GM18511 (cell line): ENCODE measurements around the gene ACTN1.
"Not testable (repeated sequence)": the region's sequence is repeated elsewhere in the genome, so short reads cannot be mapped to it uniquely, and the experiment has no call there.

ENCODE experiments used
- ATAC-seq: cut with Tn5 transposase; IDR thresholded peaks from one replicate; pipeline ENCODE4 v1.9.1; 2021; ENCODE audit warnings: mild to moderate bottlenecking, moderate library complexity; ENCODE audit not compliant: unreplicated experiment

ACTN1 gene

DNA sequence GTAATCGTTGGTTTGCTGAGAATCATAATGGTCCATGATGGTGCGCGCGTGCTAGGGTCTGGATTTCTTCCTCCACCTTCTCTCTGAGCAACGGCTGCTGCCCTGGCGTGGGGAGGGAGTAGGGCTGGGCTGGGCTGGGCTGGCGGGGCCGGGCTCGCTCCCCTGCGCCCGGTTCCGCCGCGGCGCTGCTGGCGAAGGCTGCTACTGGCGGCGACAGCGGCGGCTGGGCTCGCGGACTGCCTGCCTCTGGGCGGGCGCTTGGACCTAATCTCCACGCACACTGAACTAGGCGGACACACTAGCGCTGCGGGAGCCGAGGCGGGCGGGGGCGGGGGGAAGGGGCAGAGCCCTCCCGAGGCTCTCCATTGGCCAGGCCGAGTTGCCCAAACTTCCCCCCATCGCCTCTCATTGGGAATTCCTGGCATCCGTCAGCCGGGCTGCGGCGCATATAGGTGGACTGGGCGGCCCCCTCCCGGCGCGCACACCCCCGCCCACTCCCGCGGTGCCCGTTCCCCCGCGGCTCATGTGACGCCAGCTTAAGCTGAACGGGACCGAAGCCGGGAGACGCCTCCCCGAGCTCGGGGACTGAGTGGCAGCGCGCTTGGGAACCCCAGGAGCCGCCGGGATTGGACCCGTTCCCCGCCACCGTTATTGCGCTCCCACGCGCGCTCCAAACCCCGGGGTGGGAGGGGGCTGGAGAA, at the start of gene ACTN1:
ACTN1 (minus strand) TSS at position 282 of the 701 bp plus-strand sequence; CDS start at position 36, 246 bp downstream.
- peak; percentile 54 for ATAC-seq

DNA sequence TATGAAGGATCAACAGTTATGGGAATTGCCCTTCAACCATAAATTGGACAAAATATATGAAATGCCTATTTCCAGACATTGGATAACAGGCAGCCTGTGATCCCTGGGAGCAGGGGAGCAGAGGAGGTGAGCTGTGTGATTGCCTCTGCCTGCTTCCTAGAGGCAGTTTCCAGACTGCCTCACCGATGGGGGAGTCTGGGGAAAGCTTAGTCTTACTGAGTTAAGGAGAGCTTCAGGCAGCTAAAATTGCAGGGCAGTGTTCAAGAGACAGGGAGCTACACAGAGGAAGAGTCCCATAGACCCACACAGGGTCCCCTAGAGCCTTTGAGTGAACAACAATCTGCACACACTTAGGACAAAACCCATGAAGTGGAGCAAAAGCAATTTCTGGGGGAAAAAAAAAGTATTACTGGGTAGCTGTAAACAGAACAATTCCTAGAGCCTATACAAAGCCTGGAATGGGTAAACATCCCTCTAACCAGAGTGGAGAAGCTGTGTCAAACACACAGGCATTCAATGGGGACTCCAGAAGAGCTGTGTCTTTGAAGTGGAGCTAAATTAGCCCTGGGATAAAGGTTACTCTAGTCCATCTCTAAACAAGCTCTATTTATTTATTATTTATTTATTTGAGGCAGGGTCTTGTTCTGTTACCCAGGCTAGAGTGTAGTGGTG, 48.3 kb upstream of the ACTN1 start:
- ATAC-seq = no peak

DNA sequence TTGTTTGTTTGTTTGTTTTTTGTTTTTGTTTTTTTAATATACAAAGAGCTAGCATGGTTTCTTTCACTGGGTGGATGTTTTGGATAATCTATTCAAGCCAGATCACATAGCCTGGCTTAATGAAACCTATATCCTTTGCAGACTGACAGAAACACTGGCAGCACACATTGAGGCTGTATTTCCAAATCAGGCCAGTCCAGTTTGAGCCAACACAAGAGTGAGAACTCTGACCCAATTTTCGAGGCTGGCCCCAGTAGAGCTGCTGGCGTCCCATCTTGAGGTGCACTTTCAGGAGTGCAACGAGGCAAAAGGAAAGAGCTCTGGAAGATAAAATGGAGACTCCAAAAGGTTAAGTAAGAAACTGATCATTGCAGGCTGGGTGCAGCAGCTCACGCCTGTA, 43.9 kb upstream of the ACTN1 start:
- no peak for ATAC-seq

DNA sequence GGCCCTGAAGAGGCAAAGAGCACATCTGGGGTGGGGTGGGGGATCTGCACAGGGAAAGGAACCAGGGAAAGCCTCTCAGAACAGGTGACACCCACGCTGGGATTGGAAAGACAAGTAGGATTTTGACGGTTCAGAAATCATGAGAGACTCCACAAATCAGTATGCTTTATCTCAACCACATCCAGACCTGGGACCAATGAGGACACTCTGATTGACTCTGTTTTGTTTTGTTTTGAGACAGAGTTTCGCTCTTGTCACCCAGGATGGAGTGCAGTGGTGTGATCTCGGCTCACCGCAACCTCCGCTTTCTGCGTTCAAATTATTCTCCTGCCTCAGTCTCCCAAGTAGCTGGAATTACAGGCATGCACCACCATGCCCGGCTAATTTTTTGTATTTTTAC, 43.0 kb upstream of the ACTN1 start:
- ATAC-seq = not testable (repeated sequence)

DNA sequence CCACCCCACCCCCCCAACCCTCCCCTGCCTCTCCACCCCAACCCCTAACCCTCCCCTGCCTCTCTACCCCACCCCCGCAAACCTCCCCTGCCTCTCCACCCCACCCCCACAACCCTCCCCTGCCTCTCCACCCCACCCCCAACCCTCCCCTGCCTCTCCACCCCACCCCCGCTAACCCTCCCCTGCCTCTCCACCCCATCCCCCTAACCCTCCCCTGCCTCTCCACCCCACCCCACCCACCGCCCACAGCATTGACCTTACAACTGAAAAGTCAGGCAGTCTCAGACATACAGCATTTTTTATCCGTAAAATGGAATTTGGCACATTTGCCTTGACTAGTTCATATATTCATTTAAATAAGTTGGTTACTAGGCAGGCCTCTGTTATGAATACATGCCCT, 38.6 kb upstream of the ACTN1 start:
- ATAC-seq = no peak

DNA sequence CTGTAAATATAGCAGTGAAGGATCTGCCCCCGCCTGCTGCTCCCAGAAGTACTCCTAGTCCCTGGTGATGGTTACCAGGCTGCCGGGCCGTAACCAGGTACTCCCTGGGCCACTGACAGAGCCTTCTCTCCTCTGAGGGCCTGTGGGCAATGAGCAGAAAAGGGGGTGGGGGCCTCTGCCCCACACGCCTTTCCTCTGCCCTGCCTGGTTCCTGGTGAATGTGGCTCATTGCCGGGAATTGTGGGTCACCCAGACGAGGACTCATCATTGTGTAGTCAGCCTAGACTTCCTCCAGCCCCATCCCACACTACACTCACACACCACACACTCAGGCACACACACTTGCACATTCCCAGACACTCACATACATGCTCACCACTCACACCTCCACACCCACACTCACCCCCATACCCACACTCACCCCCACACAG, 35.7 kb upstream of the ACTN1 start:
- ATAC-seq = no peak

DNA sequence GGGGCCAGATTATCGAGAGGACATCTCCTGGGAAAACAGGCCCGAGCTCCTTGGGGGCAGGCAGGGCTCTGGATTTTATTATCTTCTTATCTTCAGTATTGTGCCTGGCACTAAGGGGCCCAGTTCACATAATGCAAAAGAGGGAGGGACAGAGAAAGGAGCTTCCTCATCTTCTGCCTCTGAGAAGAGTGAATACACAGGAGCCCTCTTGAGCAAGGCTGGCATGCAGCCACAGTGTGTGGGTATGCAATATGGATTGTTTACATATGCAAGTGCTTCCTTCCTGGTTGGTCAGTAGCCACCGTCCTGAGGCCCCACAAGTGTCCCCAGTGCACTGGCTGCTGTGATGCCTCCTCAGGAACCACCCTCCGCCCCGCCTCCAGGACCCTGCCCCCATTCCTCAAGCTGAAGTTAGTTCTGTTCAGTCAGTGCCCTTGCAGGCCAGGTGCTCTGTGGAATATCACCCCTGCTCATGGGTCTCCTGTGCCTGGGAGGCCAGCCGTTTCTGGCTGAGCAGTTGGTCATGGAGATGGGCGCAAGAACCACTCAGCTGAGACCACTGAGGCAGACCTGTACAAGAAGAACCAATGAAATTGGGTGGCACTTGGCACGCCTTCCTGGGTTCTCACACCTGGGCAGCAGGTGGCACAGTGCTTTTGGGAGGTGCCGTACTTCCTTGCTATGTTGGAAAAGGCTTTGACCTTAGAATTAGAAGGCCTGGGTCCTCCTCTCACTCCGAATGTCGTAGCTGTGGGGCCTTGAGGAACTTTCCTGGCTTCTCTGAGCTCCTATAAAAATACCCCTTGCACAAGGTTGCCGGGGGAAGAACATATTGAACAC, 35.1 kb upstream of the ACTN1 start:
- no peak for ATAC-seq

DNA sequence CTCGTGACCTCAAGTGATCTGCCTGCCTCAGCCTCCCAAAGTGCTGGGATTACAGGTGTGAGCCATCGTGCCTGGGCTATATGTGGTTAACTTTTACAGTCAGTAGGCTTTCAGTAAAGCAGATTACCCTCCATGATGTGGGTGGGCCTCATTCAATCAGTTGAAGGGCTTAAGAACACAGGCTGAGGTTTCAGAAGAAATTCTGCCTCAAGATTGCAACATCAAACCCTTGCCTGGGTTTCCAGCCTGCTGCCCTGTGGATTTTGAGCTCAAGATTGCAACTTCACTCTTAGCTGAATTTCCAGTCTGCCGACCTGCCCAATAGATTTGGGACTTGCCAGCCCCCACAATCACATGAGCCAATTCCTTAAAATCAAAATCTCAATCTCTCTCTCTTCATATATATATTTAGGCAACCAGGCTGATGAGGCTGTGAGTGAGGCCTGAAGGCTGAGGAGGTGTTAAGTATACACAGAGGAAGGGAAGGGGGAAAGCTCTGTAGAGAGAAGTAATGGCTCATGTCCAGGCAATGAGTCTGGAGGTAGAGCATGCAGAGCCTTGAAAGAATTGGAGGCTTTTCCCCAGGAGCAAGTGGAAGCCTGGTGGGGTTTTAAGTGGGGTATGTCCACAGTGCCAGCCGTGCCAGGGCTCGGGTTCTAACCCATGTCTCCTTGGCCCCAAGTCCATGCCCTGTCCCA, 33.3 kb upstream of the ACTN1 start:
- ATAC-seq = no peak

DNA sequence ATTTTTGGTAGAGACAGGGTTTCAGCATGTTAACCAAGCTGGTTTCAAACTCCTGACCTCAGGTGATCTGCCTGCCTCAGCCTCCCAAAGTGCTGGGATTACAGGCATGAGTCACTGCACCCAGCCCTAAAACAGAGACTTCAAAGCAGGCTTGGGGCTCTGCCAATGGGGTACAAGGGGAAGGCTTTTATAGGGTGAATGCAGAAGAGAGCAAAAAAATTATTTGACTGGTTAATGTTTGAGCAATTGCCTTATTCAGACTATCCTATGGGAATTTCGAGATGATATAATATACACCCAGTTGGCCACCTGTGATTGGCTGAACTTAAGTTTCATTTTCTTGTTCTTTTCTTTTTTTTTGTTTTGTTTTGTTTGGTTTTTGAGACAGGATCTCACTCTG, 31.5 kb upstream of the ACTN1 start:
- ATAC-seq = no peak

DNA sequence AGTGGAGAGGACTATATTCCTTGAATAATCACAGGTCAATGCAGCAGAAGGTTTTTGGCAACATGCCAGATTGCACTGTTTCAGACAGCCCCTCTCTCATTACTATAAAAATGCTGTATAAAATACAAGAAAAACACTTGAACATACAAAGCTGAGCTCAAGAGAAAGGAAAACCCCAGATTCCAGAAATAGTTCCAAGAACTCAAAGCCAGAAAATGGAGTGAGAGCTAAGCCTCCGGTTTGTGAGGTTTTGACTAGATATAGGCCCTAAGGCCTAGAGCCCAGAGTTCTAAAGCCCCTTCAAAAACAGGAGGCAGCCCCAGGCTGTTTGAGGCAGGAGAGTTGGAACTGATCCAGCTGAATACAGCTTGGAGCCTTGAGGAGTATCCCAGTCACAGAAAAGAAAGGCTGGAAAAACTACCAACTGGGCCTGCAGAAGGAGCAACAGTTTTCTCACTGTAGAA, 29.4 kb upstream of the ACTN1 start:
- ATAC-seq = no peak

DNA sequence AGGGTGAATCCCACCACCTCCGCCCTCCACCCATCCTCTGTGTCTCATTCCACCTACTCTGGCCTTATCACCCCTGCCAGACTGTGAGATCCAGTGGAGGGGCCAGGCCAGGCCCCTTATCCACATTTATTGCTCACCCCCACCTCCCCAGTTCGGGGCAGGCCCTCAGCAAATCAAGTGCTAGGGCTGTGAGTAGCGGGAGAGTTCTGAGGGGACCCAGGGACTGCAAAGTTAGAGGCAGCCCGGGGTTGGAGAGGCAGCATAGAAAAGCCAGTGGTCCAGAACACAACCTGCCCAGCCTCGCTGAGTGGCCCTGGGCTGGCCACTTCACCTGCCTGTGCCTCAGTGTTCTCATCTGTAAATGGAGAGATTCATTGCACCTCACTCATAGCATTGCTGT, 27.2 kb upstream of the ACTN1 start:
- no peak for ATAC-seq

DNA sequence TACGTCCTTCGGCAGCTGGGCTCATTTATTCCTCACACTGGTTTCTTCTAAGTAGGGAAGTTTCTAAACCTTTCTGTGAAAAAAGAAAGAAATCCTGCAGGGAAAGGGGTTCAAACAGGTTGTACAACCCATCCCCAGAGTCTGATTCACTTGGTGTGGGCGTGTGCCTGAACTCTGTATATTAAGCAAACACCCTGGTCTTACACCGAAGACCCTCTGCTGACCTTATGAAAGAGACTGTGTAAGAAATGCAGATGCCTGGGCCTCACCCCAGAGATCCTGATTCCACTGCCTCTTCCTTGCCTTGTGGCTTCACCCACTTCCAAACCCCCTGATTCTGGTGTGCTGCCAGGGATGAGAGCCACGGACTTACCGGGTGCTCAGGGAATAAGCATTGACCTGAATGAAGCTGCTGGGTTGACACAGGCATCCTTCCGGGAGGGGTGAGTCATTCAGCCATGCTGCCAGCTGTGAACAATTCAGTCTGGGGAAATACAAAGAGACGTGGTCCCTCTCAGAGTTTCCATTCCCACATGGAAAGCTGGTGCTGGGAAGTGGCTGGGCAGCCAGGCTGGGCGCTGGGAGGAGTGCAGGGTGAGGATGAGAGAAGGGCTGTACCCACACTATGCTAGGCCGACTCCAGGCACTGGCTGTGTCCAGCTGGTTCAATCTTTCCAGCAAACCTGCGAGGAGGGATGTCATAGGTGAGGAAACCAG, 26.5 kb upstream of the ACTN1 start:
- ATAC-seq = no peak

DNA sequence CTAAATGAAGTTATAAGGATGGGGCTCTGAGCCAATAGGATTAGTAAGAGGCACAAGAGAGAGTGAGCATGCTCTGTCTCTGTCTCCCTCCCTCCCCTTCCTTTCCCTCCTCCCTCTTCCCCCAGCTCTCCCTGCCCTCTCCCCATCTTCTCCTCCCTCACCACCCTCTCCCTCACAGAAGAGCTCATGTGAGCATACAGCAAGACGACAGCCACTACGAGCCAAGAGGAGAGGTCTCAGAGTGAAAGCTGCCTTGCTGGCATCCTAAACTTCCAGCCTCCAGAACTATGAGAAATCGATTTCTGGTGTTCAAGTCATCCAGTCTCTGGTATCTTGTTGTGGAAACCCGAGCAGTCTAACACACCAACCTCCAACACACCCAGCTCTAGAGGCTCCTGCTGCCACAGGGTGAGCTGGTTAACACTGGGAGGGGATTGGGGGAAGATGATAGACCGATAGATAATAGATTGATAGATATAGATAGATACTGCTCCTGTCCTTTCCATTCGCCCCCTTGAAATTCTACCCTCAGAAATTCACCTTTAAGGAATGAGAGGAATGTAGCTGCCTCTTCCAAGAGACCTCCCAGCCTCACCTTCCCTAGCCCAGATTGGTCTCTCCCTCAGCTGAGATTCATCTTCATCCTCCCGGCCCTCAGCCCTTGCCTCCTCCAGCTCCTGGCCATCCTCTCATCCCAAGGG, 25.8 kb upstream of the ACTN1 start:
- ATAC-seq = no peak

DNA sequence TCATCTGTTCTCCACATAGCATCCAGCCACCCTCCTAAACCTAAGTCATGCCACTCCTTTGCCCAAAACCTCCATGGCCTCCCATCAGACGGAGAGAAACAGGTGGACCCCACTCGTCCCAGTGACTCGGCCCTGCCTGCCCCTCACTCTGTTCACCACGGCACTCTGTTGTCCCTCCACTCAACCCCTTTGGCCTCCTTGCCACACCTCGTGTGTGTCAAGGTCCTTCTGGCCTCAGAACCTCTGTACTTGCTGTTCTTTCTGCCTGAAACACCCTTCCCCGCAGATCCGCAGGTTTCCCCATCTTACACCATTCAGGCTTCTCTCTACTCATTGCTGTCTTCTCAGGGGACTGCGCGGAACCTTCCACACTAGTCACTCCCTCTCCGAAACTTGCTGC, 24.5 kb upstream of the ACTN1 start:
- ATAC-seq = no peak

DNA sequence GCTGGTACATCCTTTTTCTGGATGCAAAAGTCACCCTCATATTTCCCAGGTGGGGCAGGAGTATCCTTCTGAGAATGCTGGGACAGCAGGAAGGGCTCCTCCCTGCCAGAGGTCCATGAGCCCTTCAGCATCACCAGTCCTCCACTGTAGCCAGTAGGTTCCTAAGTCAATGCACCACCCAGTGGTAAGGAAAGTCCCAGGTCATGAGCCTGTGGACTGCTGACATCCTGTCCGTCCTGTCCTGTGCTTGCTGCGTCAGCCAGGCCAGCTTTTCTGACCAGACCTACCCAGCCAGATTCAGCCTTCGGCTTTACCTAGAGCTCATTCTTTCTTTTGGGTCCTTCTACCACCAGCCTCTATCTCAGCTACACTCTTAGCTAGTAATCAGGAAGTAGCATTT, 23.0 kb upstream of the ACTN1 start:
- no peak for ATAC-seq

DNA sequence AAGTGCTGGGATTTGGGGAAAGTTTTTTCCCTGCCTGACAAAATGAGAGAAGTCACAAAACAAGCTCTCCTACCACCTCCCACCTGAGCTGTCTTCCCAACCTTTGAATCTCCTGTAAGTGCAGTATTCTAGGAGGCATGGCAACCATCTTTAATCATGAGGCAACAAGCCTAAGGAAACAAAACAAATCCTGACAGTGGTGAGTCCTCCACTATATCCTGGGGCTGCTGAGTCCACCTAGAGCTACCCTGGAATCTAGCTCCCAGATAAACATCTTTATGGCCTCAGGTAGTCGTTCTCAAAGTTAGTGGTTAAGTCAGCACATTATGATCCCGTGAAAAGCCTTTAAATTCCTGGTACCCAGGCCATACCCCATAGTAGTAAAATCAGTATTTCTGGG, 22.3 kb upstream of the ACTN1 start:
- no peak for ATAC-seq

DNA sequence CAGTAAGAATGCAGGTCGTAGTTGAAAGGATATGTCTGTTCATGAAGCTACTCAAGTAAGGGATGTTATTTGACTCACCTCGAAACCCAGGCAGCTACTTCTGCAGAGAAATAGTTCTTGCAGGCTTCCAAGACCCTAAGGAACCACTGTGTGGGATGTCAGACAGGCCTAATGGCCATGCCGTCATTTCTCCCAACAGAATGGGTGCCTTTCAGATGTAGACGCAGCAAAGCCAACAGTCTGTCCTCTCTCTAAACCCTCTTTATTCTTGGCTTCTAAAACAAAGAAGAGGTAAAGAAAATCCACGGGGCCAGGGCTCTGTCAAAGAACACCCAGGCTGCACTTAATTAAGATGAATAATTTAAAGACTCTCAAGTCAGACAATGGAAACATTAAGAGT, 19.0 kb upstream of the ACTN1 start:
- ATAC-seq = no peak

DNA sequence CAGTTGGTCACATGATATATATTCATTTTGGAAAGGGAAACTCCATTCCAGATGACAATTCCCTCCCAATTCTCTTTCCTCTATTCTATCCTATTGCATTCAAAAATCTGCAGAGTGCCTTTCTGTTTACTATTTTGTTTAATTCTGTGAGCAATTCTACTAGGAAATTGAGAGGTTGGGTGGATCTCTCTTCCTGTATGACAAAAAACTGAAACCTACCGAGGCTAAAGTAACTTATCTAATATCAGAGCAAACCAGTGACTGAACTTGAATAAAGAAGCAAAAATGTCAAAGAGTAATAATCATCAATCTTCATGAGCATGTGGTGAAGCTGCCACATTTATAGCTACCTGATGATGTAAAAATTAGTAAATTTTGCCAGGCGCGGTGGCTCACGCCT, 16.6 kb upstream of the ACTN1 start:
- ATAC-seq = no peak

DNA sequence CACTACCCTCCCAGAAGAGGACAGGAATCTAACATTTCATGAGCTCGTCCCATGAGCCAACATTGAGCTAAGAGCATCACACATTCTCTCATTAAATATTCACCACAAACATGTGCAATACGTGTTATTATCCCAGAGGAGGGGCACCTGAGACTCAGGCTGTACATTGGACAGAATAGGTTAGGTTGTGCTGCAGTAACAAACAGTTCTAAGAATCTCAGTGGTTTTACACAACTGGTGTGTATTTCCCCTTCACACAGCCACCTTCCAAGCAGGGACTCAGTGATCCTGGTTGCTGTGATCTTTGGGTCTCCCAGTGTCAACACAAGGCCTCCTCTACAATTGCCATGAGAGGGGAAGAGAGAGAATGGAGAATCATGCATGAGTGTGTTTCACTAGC, 15.0 kb upstream of the ACTN1 start:
- no peak for ATAC-seq

DNA sequence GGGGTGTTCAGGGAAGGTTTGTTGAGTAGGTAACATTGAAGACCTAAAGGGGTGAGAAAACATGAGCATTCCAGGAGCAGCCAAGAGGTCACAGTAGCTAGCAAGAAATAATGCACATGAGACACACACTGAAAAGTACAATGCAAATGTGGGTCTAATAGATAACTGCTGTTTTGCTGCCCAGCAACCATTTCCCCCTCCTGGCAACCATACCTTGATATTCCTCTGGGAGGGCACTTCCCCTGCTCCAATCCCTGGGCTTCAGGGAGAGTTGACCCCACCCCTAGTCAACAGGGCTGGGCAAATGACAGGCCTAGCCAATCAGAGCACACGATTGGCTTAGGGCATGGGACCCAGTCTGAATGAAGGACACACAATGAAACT, 8.5 kb upstream of the ACTN1 start:
- ATAC-seq = no peak
